Tibial artery (tissue), 4 donors: ENCODE data around the gene NR1I2.

Experiments
- DNase-seq, 2 donors: peaks; one replicate each; pipeline ENCODE4 v3.0.0-alpha.2; 2019
- H3K27ac ChIP-seq, 2 donors: fragments of 200-600 bp; sonication (generic) in 1 of 2; 1 replicate in 1 of 2; 2 replicates in 1 of 2; pipeline ENCODE4 v1.5.1; 2018 to 2019; ENCODE audit warnings: mild to moderate bottlenecking in 1 of 2
- H3K27me3 ChIP-seq, 2 donors: fragments of 200-600 bp; sonication (generic) in 1 of 2; one replicate each; pipeline versions ENCODE4 v1.5.1 to v1.6.0; 2016 to 2019
- H3K36me3 ChIP-seq, 3 donors: fragments of 200-600 bp; sonication (generic) in 2 of 3; one replicate each; pipeline ENCODE4 v1.5.1; 2016 to 2019; ENCODE audit warnings: mild to moderate bottlenecking in 2 of 3
- H3K4me1 ChIP-seq, 4 donors: fragments of 200-600 bp; sonication (generic) in 2 of 4; 1 replicate in 3 of 4; 2 replicates in 1 of 4; pipeline ENCODE4 v1.5.1; 2016 to 2019
- H3K4me3 ChIP-seq, 2 donors: fragments of 200-600 bp; sonication (generic) in 1 of 2; 1 replicate in 1 of 2; 2 replicates in 1 of 2; pipeline ENCODE4 v1.5.1; 2018 to 2019; ENCODE audit warnings: mild to moderate bottlenecking in 2 of 2
- H3K9me3 ChIP-seq, 3 donors: fragments of 200-600 bp; sonication (generic) in 1 of 3; one replicate each; pipeline ENCODE4 v1.5.1; 2016 to 2019
- CTCF ChIP-seq, 2 experiments: fragments of 200-600 bp in 1 of 2; fragments of 450-650 bp in 1 of 2; IDR thresholded peaks; one replicate each; pipeline ENCODE4 v1.5.1; 2017 to 2019; ENCODE audit warnings: antibody characterized with exemption in 2 of 2, mild to moderate bottlenecking in 1 of 2, moderate library complexity in 1 of 2
- intact Hi-C: fragments of 100-400 bp; cut with DNase I; formaldehyde crosslinking; loops from one replicate; pipeline ENCODE4 v1.15.0; 2023; ENCODE audit warnings: low total_unique reads

NR1I2 gene

GRCh38 chr3:119800844-119801243, 18.9 kb downstream of the NR1I2 start:
- Histone ChIP-seq H3K27ac (no peak overlapping the region), H3K4me3 (no peak overlapping the region), H3K36me3 (no peaks in the 10 kb centered on the region), H3K27me3 (no peaks in the 10 kb centered on the region), H3K4me1 (no peaks in the 10 kb centered on the region), H3K9me3 (no peaks in the 10 kb centered on the region)
- TF ChIP-seq CTCF (IDR thresholded peaks at IDR 0.05) = no peak
- no peak for DNase-seq
- intact Hi-C loops = no loop called here

DNA sequence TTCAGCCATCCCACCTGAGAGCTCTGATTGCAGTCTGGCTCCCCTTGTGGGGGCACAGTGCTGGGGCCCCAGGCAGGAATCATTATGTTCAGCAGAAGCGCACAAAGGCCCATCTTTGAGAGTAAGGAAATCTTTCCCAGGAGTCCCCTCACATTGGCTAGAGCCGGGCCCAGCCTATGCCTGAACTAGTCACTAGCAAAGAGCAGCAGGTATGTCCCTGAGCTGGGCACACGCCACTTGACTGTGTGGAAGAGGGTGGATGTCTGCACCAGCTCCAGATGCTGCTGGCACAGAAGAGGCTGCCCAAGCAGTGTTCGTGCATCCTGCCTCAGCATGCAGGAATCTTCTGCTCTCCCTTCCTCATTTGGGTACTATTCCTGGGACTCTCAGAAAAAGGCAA, 26.3 kb downstream of the NR1I2 start:
- TF ChIP-seq CTCF (IDR thresholded peaks at IDR 0.05) = no peak
- H3K9me3 ChIP-seq = no peaks in the 10 kb centered on the region
- no peak for DNase-seq
- H3K4me3 ChIP-seq = no peak overlapping the region
- H3K27me3 ChIP-seq = no peaks in the 10 kb centered on the region
- H3K36me3 ChIP-seq = no peaks in the 10 kb centered on the region
- H3K27ac ChIP-seq = no peak overlapping the region
- intact Hi-C loops = no loop called here
- H3K4me1 ChIP-seq = peaks cover 0 to 10% (median 8%) of the 10 kb centered on the region in 4 donors

- TF ChIP-seq CTCF (IDR thresholded peaks at IDR 0.05) = no peak
- H3K27me3 ChIP-seq = no peaks in the 10 kb centered on the region
- H3K36me3 ChIP-seq = no peaks in the 10 kb centered on the region
- peaks cover 0 to 10% (median 8%) of the 10 kb centered on the region in 4 donors for H3K4me1 ChIP-seq
- DNase-seq = no peak
- no peak overlapping the region for H3K4me3 ChIP-seq
- no peak overlapping the region for H3K27ac ChIP-seq
- H3K9me3 ChIP-seq = no peaks in the 10 kb centered on the region
- intact Hi-C loops = no loop called here
Measured at GRCh38 chr3:119808843-119809242, 26.9 kb downstream of the NR1I2 start.

DNA sequence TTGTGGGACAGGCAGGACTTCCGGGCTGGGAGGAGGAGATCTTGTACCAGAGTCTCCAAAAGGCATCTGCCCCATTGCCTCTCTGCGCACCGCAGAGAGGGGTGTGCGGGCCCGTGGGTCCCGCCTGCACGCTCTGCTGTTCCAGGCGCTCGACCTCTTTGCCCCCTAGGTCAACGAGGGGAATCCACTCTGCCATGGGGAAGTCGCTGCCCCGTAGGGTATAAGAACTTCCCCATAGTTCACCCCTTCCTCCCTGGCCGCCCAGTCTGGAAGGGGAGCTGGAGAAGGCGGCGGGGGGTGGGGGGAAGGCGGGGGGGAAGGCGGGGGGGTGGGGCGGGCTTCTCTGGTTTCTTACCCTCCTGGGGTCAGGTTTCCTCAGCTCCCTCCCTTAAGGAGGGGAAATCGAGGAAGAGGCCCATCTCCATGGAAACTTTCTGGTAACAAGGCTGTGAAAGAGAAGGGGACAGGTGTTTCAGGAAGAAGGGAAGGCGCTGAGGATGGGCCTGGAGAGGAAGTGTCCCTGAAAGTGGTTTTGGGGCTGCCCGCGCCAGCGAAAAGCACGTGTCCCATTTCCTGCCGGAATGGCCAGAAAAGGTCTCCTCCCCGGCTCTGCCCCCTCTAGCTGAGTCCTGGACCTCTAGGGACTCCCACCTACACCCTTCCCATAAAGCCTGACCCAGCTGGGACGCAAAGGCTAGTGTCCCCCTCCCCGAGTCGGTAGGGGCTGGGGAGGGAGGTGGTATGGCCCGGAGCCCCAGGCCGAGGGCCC, 27.5 kb downstream of the NR1I2 start:
- no peak overlapping the region for H3K27ac ChIP-seq
- peaks cover 0 to 2% of the 10 kb centered on the region in 2 donors for H3K27me3 ChIP-seq
- no peak for TF ChIP-seq CTCF (IDR thresholded peaks at IDR 0.05)
- intact Hi-C loops = no loop called here
- peaks cover 0 to 10% (median 8%) of the 10 kb centered on the region in 4 donors for H3K4me1 ChIP-seq
- H3K4me3 ChIP-seq = peak overlapping the region; percentile 37 to 56
- H3K9me3 ChIP-seq = no peaks in the 10 kb centered on the region
- no peak for DNase-seq
- H3K36me3 ChIP-seq = no peaks in the 10 kb centered on the region

GRCh38 chr3:119810018-119810435, 28.1 kb downstream of the NR1I2 start:
- Histone ChIP-seq H3K27ac (no peak overlapping the region), H3K36me3 (no peaks in the 10 kb centered on the region), H3K4me1 (peaks cover 0 to 10% (median 8%) of the 10 kb centered on the region in 4 donors), H3K27me3 (peaks cover 0 to 8% of the 10 kb centered on the region in 2 donors), H3K4me3 (peak overlapping the region; percentile 37 to 56), H3K9me3 (no peaks in the 10 kb centered on the region)
- intact Hi-C loops = no loop called here
- DNase-seq = no peak
- TF ChIP-seq CTCF (IDR thresholded peaks at IDR 0.05) = no peak
